Skeletal muscle tissue (tissue), 4 donors: ENCODE results near the gene TIMM13. TPM values are rescaled to one million over a fixed set of nuclear protein-coding genes. Genes with fewer than 3 reads are reported as not detected.

ENCODE experiments used
- H3K27ac ChIP-seq: one replicate; pipeline ENCODE4 v1.7.0; 2013; ENCODE audit warnings: mild to moderate bottlenecking, low read depth, low read length, inconsistent platforms
- H3K27me3 ChIP-seq, 3 donors: one replicate each; pipeline ENCODE4 v1.7.0; 2013; ENCODE audit warnings: low read length in 3 of 3; ENCODE audit not compliant: control insufficient read depth in 3 of 3, insufficient read depth in 3 of 3
- H3K36me3 ChIP-seq, 3 donors: one replicate each; pipeline ENCODE4 v1.7.0; 2013; ENCODE audit warnings: low read length in 3 of 3; ENCODE audit not compliant: control insufficient read depth in 3 of 3, insufficient read depth in 3 of 3
- H3K4me1 ChIP-seq, 3 donors: one replicate each; pipeline ENCODE4 v1.7.0; 2013; ENCODE audit warnings: low read length in 3 of 3, mild to moderate bottlenecking in 3 of 3; ENCODE audit not compliant: control insufficient read depth in 3 of 3, insufficient read depth in 3 of 3
- H3K4me3 ChIP-seq, 3 donors: one replicate each; pipeline ENCODE4 v1.7.0; 2013; ENCODE audit warnings: low read length in 3 of 3
- H3K9ac ChIP-seq, 3 donors: one replicate each; pipeline ENCODE4 v1.7.0; 2013; ENCODE audit warnings: low read length in 3 of 3, mild to moderate bottlenecking in 3 of 3, moderate library complexity in 2 of 3, low read depth in 1 of 3
- H3K9me3 ChIP-seq, 3 donors: one replicate each; pipeline ENCODE4 v1.7.0; 2013; ENCODE audit warnings: low read length in 3 of 3; ENCODE audit not compliant: control insufficient read depth in 3 of 3
- total RNA-seq: library from RNA; depleted of rRNA; stranded (reverse); fragments of >200 nt; gene quantifications from one replicate; pipeline ENCODE4 v1.2.3, GENCODE V29; 2014
- donor health status: Osteomylitis.

The TIMM13 gene
- total RNA-seq, 1 donor from 2014 or later = 29.7 TPM

DNA sequence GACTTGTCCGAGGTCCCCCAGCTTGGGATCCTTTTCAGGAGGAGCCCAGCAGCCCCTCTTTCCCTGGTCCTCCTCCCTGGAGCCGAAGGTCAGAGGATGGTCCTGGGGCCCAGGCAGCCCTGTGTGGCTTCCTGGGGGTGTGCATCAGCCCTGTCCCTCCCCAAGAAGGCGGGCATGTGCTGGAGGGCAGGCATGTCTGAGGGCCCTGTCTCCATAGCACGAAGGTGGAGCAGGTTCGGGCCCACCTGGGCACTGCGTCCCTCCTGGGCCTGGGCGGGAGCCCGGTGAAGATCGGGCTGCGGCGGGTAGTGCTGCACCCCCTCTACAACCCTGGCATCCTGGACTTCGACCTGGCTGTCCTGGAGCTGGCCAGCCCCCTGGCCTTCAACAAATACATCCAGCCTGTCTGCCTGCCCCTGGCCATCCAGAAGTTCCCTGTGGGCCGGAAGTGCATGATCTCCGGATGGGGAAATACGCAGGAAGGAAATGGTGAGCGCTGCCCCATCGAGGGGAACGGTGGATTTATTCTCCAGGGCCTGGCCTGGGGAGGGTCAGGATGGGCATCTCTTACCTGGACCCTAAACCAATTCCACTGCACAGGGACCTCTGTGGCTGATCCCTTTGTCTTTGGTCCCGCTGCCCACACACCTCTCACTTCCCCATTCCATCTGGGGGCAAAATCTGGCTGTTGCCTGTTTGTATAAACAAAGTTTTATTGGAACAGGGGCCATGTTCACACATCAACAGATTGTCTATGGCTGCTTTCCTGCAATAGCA, 10.9 kb downstream of the TIMM13 start:
- no peak overlapping the region for H3K4me3 ChIP-seq
- H3K36me3 ChIP-seq = peaks cover 0 to 7% (median 2%) of the 10 kb centered on the region in 3 donors
- no peaks in the 10 kb centered on the region for H3K9me3 ChIP-seq
- H3K4me1 ChIP-seq = no peaks in the 10 kb centered on the region
- no peak overlapping the region for H3K9ac ChIP-seq
- no peak overlapping the region for H3K27ac ChIP-seq
- H3K27me3 ChIP-seq = no peaks in the 10 kb centered on the region

DNA sequence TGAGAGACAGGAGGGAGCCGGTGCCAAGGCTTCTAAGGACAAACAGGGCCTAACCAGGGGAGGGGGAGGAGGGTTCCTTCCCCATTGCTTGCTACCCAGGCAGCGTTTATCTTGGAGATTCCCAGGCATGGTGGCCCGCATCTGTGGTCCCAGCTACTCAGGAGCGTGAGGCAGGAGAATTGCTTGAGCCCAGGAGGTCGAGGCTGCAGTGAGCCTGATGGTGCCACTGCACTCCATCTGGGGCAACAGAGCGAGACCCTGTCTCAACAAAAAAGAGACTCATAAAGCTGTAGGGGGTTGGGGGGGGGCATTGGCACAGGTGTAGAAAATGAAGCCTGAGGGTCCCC, 11.4 kb downstream of the TIMM13 start:
- Histone ChIP-seq H3K27ac (no peak overlapping the region), H3K9ac (peak overlapping the region in 1 of 3 donors; percentile 16), H3K4me3 (no peak overlapping the region)

DNA sequence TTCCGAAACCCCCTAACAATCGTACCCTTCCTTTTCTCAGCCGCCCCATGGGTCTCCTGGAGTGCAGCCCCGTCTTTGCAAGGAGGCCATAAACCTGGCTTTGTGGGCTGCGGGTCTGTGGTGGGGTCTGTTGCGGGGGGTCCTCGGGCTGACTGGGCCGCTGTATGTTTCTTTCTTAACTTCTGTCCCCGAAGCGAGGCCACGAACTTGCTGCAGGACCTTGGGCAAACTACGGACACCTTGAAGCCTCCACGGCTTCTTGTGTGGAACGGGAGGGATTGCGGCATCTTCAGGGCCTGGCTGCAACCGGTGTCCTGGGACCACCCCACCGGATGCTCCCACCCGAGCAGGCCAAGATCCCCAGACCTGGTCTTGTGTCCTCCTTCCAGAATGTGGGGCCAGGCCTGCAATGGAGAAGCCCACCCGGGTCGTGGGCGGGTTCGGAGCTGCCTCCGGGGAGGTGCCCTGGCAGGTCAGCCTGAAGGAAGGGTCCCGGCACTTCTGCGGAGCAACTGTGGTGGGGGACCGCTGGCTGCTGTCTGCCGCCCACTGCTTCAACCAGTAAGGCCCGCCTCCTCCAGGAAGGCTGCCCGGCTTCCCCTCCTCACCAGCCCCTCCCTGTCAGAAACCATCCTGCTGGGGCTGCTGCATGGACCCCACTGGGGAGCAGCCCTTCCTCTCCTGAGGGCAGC, 12.0 kb downstream of the TIMM13 start:
- Histone ChIP-seq H3K9ac (peak overlapping the region in 1 of 3 donors; percentile 16), H3K9me3 (no peaks in the 10 kb centered on the region), H3K27ac (no peak overlapping the region), H3K4me1 (no peaks in the 10 kb centered on the region), H3K4me3 (no peak overlapping the region), H3K36me3 (peaks cover 0 to 4% (median 2%) of the 10 kb centered on the region in 3 donors), H3K27me3 (peaks cover 0 to 4% (median 3%) of the 10 kb centered on the region in 3 donors)

More for the DNA sequence above, 11.4 kb downstream of the TIMM13 start:
- no peaks in the 10 kb centered on the region for H3K4me1 ChIP-seq
- no peaks in the 10 kb centered on the region for H3K27me3 ChIP-seq
- H3K36me3 ChIP-seq = peaks cover 0 to 7% (median 2%) of the 10 kb centered on the region in 3 donors
- H3K9me3 ChIP-seq = no peaks in the 10 kb centered on the region

DNA sequence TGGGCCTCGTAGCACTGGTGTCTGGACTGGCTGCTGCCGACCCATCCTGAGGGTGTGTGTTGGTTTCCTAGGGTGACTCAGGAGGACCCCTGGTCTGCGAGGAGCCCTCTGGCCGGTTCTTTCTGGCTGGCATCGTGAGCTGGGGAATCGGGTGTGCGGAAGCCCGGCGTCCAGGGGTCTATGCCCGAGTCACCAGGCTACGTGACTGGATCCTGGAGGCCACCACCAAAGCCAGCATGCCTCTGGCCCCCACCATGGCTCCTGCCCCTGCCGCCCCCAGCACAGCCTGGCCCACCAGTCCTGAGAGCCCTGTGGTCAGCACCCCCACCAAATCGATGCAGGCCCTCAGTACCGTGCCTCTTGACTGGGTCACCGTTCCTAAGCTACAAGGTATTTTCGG, 13.8 kb downstream of the TIMM13 start:
- no peak overlapping the region for H3K4me3 ChIP-seq
- peaks cover 8 to 12% (median 10%) of the 10 kb centered on the region in 3 donors for H3K27me3 ChIP-seq
- no peaks in the 10 kb centered on the region for H3K4me1 ChIP-seq
- peaks cover 0 to 2% (median 0%) of the 10 kb centered on the region in 3 donors for H3K9me3 ChIP-seq
- H3K36me3 ChIP-seq = peaks cover 0 to 3% (median 2%) of the 10 kb centered on the region in 3 donors
- H3K27ac ChIP-seq = no peak overlapping the region
- H3K9ac ChIP-seq = no peak overlapping the region

DNA sequence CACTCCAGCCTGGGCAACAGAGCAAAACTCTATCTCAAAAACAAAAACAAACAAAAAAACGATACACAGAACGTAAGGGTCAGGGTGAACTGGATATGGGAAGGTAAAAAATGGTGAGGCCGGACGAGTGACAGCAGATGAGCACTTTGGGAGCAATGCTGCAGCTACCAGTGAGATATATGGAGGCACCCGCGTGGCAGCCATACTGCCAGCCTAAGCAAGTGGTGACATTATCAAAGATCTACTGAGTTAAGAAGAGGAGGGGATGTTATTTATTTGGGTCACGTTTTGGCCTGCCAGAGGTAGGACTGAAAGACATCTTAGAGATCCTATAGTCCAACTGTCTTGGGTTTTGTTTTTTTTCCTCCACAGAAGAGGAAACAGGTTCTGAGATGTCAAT, 14.2 kb downstream of the TIMM13 start:
- peaks cover 10 to 16% (median 11%) of the 10 kb centered on the region in 3 donors for H3K27me3 ChIP-seq
- H3K36me3 ChIP-seq = peaks cover 0 to 3% (median 2%) of the 10 kb centered on the region in 3 donors
- H3K4me3 ChIP-seq = no peak overlapping the region
- H3K4me1 ChIP-seq = no peaks in the 10 kb centered on the region
- H3K9me3 ChIP-seq = peaks cover 0 to 2% (median 0%) of the 10 kb centered on the region in 3 donors
- no peak overlapping the region for H3K9ac ChIP-seq
- no peak overlapping the region for H3K27ac ChIP-seq

DNA sequence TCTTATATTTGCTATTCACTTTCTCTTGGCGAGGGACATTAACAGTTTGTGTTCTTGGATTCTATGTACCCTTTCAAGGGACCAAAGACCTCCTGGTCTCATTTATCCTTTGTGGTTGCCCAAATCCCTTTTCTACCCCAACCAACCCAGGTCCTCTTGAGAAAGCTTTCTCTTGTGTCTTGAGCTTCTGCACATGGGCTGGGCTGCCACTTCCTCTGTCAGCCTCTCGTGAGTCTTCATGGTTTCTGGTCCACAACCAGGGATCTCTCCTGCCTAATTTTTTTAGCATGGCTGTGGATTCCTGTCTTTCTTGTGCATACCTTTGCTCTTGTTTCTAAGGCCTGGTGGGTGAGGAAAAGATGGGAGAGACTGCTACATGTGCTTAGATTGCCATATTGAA, 14.9 kb downstream of the TIMM13 start:
- Histone ChIP-seq H3K27me3 (peaks cover 10 to 18% (median 13%) of the 10 kb centered on the region in 3 donors), H3K9ac (no peak overlapping the region), H3K4me3 (no peak overlapping the region), H3K9me3 (peaks cover 0 to 2% (median 0%) of the 10 kb centered on the region in 3 donors), H3K27ac (no peak overlapping the region), H3K36me3 (peaks cover 0 to 2% (median 0%) of the 10 kb centered on the region in 3 donors), H3K4me1 (no peaks in the 10 kb centered on the region)

GRCh38 chr19:2411709-2412108, 15.7 kb downstream of the TIMM13 start:
- H3K4me3 ChIP-seq = no peak overlapping the region
- H3K9ac ChIP-seq = no peak overlapping the region
- peaks cover 0 to 1% (median 0%) of the 10 kb centered on the region in 3 donors for H3K36me3 ChIP-seq
- H3K27me3 ChIP-seq = peaks cover 10 to 18% (median 13%) of the 10 kb centered on the region in 3 donors
- H3K9me3 ChIP-seq = peaks cover 0 to 2% (median 0%) of the 10 kb centered on the region in 3 donors
- H3K27ac ChIP-seq = no peak overlapping the region
- no peaks in the 10 kb centered on the region for H3K4me1 ChIP-seq

GRCh38 chr19:2410023-2410422, 17.4 kb downstream of the TIMM13 start:
- Histone ChIP-seq H3K4me1 (no peaks in the 10 kb centered on the region), H3K9me3 (peaks cover 0 to 2% (median 0%) of the 10 kb centered on the region in 3 donors), H3K4me3 (no peak overlapping the region), H3K27ac (no peak overlapping the region), H3K9ac (no peak overlapping the region), H3K36me3 (no peaks in the 10 kb centered on the region), H3K27me3 (peaks cover 13 to 22% (median 15%) of the 10 kb centered on the region in 3 donors)

- Histone ChIP-seq H3K27me3 (peaks cover 13 to 24% (median 15%) of the 10 kb centered on the region in 3 donors), H3K4me3 (no peak overlapping the region)
Measured at GRCh38 chr19:2409352-2409912, 18.0 kb downstream of the TIMM13 start.

More at GRCh38 chr19:2409352-2409912, 18.0 kb downstream of the TIMM13 start:
- no peak overlapping the region for H3K9ac ChIP-seq
- H3K9me3 ChIP-seq = peaks cover 0 to 2% (median 0%) of the 10 kb centered on the region in 3 donors
- no peak overlapping the region for H3K27ac ChIP-seq
- no peaks in the 10 kb centered on the region for H3K36me3 ChIP-seq
- H3K4me1 ChIP-seq = no peaks in the 10 kb centered on the region
